ENCODE results near the gene IL17RD.

IL17RD gene

DNA sequence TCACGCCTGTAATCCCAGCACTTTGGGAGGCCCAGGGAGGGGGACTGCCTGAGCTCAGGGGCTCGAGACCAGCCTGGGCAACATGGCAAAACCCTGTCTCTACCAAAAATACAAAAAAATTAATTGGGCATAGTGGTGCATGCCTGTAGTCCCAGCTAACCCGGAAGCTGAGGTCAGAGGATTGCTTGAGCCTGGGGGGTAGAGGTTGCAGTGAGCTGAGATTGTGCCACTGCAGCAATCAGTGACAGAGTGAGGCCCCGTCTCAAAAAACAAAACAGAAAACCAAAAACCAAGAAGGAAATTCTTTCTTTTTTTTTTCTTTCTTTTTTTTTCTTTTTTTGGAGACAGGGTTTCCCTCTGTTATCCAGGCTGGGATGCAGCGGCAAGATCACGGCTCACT, 101.2 kb downstream of the IL17RD start:
- DNase-seq, result no peak

- no peak for DNase-seq
Observed at GRCh38 chr3:57063032-57063431, 102.1 kb downstream of the IL17RD start.

GRCh38 chr3:57062101-57062631, 103.0 kb downstream of the IL17RD start:
- no peak for DNase-seq

DNA sequence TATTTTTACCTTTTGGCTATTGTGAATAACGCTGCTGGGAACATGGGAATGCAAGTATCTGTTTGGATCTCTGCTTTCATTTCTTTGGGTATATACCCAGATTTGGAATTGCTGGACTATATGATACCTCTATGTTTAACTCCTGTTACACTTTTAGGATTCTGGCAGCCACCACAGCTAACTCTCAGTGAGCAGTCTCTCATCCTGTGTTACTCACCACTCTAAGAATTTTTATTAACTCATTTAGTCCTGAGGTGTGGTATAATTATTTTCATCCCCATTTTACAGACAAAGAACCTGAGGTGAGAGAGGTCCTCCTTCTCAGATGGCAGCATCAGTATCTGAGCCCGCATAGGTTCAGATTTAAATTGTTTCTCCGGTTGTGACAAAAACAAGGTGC, 103.6 kb downstream of the IL17RD start:
- DNase-seq, result no peak

DNA sequence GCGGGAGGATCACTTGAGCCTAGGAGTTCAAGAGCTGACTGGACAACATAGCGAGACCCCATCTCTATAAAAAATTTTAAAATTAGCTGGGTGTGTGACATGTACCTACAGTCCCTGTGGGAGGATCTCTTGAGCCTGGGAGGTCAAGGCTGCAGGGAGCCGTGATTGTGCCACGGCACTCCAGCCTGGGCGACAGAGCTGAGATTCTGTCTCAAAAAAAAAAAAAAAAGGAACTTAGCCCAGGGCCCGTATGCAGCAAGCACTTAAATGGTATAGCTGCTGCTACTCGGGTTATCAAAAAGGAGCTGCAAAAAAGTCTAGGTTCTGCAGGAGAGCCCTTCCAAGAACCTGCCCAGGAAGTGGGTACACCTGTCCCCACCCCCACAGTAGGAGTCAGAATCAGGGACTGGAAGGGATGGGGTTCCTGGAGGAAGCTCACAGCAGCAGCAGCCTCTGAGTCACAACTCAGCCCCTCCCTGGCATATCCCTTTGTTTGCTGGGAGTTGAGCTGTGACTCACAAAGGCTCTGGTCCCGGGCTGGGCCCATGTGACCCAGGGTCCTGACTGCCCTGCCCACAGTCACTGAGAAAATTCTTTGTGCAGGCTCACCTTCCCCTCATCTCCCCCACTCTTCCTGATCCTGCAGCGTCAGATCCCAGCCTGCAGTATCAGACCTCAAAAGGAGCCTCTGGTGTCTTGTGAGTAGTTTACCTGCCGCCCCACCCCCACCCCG, 104.9 kb downstream of the IL17RD start, which contains the start of gene SPATA12:
Gene SPATA12, plus strand, starts transcription at position 576 of the 733 bp plus-strand sequence. CDS start 13,031 bp downstream, outside the sequence.
- no peak for DNase-seq

DNA sequence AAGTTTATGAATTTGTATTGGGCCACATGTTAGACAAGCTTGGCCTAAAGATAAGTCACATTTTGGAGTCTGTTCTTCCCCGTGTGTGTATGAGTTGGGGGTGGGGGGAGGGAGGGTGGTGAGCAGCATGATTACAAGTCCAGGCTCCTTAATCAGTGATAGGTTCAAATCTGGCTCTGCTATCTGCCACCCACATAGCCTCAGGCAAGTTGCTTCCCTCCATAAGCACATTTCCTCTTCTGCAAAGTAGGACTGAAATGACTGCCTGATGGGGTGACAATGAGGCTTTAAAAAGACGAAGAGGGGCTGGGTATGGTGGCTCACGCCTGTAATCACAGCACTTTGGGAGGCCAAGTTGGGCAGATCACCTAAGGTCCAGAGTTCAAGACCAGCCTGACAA, 105.7 kb downstream of the IL17RD start:
- no peak for DNase-seq

DNA sequence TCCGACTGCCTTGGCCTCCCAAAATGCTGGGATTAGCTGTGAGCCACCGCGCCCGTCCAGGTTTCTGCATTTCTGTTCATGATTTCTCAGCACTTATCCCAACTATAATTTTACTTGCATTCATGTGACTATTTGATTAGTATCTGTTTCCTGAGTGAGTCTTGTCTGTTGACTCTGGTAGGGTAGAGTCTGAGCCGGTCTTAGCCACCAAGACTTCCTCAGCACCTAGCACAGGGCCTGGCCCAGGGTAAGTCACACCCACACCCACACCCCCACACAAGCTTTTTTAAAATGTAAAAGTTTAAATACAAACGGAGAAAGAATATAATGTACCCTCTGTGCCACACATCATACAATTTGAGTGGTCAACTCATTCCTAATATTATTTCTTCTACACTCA, 107.8 kb downstream of the IL17RD start:
- DNase-seq, result no peak

- no peak for DNase-seq
Observed at GRCh38 chr3:57053122-57053521, 112.0 kb downstream of the IL17RD start.

GRCh38 chr3:57052662-57053061, 112.5 kb downstream of the IL17RD start:
- DNase-seq, result no peak

GRCh38 chr3:57048728-57049127, 116.4 kb downstream of the IL17RD start:
- DNase-seq, result no peak

GRCh38 chr3:57048052-57048671, 117.0 kb downstream of the IL17RD start:
- DNase-seq, result no peak

DNA sequence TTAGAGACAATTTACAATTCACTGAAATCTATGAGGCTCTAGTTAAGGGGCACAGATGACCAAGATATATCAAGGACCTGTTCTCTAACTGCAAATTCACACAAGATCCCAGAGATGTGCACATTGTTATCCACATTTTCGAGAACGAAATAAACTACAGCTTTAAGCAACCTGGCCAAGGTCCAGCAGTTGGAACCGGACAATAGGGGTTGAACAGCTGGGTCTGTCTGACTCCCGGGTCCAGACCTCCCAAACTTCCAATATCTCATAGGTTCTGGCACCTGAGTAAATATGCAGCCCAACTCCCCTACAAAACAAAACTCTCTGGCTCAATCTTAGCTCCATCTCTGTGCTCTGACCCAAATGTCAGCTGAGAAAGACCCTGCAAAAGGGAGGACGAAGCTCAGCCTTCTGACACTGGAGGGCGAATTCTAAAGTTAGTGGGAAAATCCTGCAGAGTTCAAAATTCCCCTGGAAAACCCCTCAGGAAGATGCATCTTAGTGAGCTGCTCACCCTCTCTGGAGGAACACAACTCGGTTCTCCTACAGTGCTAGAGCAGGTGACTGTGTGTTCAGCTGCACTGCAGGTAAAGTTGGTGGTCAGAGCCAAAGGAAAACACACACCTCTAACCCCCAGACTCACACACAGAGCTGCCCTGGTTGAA, 118.9 kb downstream of the IL17RD start:
- DNase-seq, result no peak

DNA sequence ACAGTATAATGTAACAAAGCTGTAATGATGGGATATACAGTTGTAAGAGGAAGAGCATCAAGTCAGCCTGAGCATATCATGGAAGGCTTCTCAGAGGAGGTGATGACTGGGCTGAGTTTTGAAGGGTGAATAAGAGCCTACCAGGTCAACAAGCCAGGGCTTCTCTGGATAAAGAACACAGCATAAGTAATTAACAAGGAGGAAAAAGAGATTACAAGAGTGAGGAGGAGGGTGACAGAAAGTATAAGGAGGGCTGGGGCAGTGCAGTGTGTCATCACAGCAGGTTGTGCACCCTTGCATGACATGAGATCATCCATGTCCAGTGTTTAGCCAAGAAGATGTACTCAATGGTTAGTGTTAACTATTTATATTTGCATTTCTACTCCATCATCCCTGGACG, 121.6 kb downstream of the IL17RD start:
- no peak for DNase-seq

GRCh38 chr3:57041674-57042073, 123.5 kb downstream of the IL17RD start:
- no peak for DNase-seq

Data from CD4-positive, alpha-beta T cell treated with Interleukin-10 for 1 hour (primary cell).